Heart left ventricle (tissue), 16 donors: ENCODE measurements around the gene C1QTNF1. TPM values are rescaled to one million over a fixed set of nuclear protein-coding genes. Genes with fewer than 3 reads are reported as not detected.

ENCODE experiments used
- ATAC-seq, 4 donors: fragments of 200-7000 bp; cut with Tn5 transposase; one replicate each; pipeline ENCODE4 v1.9.1; 2020 to 2022; ENCODE audit warnings: moderate library complexity in 4 of 4, mild to moderate bottlenecking in 3 of 4, moderate number of reproducible peaks in 1 of 4
- DNase-seq, 5 donors: peaks; one replicate each; pipeline ENCODE4 v3.0.0-alpha.2; 2020
- H3K27ac ChIP-seq, 12 donors: fragments of 200-600 bp; sonication (generic) in 4 of 12; one replicate each; pipeline versions ENCODE4 v1.5.0 to v1.8.0; 2016 to 2022; ENCODE audit warnings: mild to moderate bottlenecking in 2 of 12
- H3K27me3 ChIP-seq, 9 donors: fragments of 200-600 bp; sonication (generic) in 2 of 9; one replicate each; pipeline versions ENCODE4 v1.5.1 to v1.8.0; 2016 to 2022; ENCODE audit warnings: mild to moderate bottlenecking in 3 of 9
- H3K36me3 ChIP-seq, 9 donors: fragments of 200-600 bp; sonication (generic) in 2 of 9; one replicate each; pipeline versions ENCODE4 v1.5.0 to v1.8.0; 2018 to 2022; ENCODE audit warnings: mild to moderate bottlenecking in 2 of 9
- H3K4me1 ChIP-seq, 12 donors: fragments of 200-600 bp; sonication (generic) in 4 of 12; one replicate each; pipeline versions ENCODE4 v1.5.0 to v1.8.0; 2016 to 2022; ENCODE audit warnings: mild to moderate bottlenecking in 3 of 12
- H3K4me3 ChIP-seq, 12 donors: fragments of 200-600 bp; sonication (generic) in 4 of 12; one replicate each; pipeline versions ENCODE4 v1.5.0 to v1.8.0; 2017 to 2022; ENCODE audit warnings: mild to moderate bottlenecking in 9 of 12, moderate library complexity in 4 of 12
- H3K9me3 ChIP-seq, 12 donors: fragments of 200-600 bp; sonication (generic) in 4 of 12; one replicate each; pipeline versions ENCODE4 v1.5.0 to v1.8.0; 2016 to 2022; ENCODE audit warnings: mild to moderate bottlenecking in 1 of 12
- POLR2A ChIP-seq, 2 donors: fragments of 450-650 bp; IDR thresholded peaks; one replicate each; pipeline ENCODE4 v1.6.1; 2017; ENCODE audit warnings: antibody characterized with exemption in 2 of 2, mild to moderate bottlenecking in 2 of 2, moderate library complexity in 2 of 2
- WGBS, 4 donors: extraction: QIAGEN DNeasy Blood & Tissue Kit in 2 of 4; methylation state at CpG; one replicate each; pipeline versions ENCODE4 v1.1.5 to v1.1.7; 2013 to 2018; 5-methylcytosine and 5-hydroxymethylcytosine counted together
- intact Hi-C, 10 donors: fragments of 100-400 bp; cut with DNase I; formaldehyde crosslinking; loops; one replicate each; pipeline versions ENCODE4 v1.11.1 to v1.14.2; 2022
- polyA plus RNA-seq, 2 donors: library from polyadenylated mRNA; stranded (reverse); fragments of 200-250 nt; gene quantifications; one replicate each; pipeline ENCODE4 v1.2.3, GENCODE V29; 2013
- total RNA-seq, 9 donors: library from RNA; depleted of rRNA in 2 of 9; stranded (reverse); fragments of >200 nt in 2 of 9; fragmentation: NEBNext Ultra II Directional in 3 of 9; extraction: Animal tissue kit (Norgen Biotek cat#: 25700) in 3 of 9; gene quantifications; one replicate each; pipeline versions ENCODE4 v1.1.0 to v1.2.4, GENCODE V29; 2016 to 2023
- TF ChIP-seq, protein P1 (sequence below), 12 donors: fragments of 200-600 bp; sonication (generic) in 4 of 12; IDR thresholded peaks; one replicate each; pipeline versions ENCODE4 v1.5.0 to v1.8.0; 2018 to 2022; ENCODE audit warnings: antibody characterized with exemption in 12 of 12, mild to moderate bottlenecking in 5 of 12
- donor health status: ischemic (EF 13 %, LVEDD 7.1; RV severe dilation, severe dysfunction).
- donor health status: healthy with polysubstance abuse.
- donor health status: DM: no; HTN: yes; CAD: no.
- donor health status: DM: no; HTN: no; CAD: no.
- donor health status: ischemic (EF 25% LVEDD 6.9; RV normal size, moderate dysfunction).
- donor health status: ischemic (EF 25% LVEDD 5.7; RV mildly dilated, moderate dysfunction).
- donor health status: healthy.
- donor health status: DM: yes; HTN: yes; CAD: no.
- donor health status: ischemic (EF 35%, LVEDD 5.7; RV mildly dilated, moderate dysfunction).
- donor health status: nonischemic (EF 11% LVEDD 7.7; RV severe dilation, severe dysfunction).
- donor health status: DM: yes; HTN: yes; CAD: no.
- donor health status: PGD.
- donor health status: ischemic (EF 29% LVEDD 5.4; RV normal size, mild dysfunction).
- donor health status: nonischemic (EF 23%, LVEDD 6.1; RV moderate dilation, normal function).

The C1QTNF1 gene
- total and polyA plus RNA-seq, 11 donors = 37.0 to 406 (median 85.5) TPM

DNA sequence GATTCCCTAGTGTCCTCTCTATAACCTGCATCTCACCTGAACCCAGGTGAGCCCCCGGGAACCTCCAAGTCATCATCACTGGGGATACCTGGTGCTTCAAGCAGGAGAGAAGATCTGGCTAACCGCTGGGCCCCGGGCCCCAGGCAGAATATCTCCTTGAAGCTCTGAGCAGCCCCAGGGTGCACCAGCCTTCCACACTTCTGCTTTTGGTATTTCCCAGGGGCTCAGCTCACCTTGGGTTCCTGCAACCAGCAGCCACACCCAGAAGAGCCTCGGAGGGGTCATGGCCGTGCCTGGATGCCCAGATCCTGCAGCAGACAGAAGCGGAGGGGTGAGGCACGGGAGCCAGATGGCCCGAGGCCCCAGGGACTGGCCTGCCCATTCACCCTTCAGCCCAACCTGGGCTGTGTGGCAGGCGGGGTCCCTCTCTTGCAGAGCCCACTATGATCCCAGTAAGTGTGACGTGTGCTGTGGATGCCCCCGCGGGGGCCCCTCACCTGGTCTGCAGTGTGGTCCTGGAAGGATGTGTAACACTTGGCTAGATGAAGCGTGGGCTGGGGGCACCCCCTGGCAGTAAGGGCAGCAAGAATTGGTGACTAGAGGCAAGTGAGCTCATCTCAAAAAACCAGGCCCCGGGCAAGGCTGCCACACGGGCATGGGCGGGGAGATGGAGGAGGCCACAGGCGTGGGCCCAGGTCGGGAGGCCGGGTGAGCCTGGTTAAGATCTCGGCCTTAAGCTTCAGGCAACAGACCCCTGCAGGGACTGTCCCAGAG lies 46.9 kb upstream of the C1QTNF1 start:
- peaks cover 0 to 30% (median 5%) of the 10 kb centered on the region in 9 donors for H3K36me3 ChIP-seq
- TF ChIP-seq POLR2A (IDR thresholded peaks at IDR 0.05) = no peak
- TF ChIP-seq, protein P1, sequence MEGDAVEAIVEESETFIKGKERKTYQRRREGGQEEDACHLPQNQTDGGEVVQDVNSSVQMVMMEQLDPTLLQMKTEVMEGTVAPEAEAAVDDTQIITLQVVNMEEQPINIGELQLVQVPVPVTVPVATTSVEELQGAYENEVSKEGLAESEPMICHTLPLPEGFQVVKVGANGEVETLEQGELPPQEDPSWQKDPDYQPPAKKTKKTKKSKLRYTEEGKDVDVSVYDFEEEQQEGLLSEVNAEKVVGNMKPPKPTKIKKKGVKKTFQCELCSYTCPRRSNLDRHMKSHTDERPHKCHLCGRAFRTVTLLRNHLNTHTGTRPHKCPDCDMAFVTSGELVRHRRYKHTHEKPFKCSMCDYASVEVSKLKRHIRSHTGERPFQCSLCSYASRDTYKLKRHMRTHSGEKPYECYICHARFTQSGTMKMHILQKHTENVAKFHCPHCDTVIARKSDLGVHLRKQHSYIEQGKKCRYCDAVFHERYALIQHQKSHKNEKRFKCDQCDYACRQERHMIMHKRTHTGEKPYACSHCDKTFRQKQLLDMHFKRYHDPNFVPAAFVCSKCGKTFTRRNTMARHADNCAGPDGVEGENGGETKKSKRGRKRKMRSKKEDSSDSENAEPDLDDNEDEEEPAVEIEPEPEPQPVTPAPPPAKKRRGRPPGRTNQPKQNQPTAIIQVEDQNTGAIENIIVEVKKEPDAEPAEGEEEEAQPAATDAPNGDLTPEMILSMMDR (IDR thresholded peaks at IDR 0.05) = no peak
- H3K4me1 ChIP-seq = peaks cover 2 to 78% (median 53%) of the 10 kb centered on the region in 12 donors
- no peaks in the 10 kb centered on the region for H3K27me3 ChIP-seq
- 68 to 86% (median 74%) methylated on average over 13 to 20 of the region's 20 CpGs for WGBS, 4 donors
- DNase-seq (no peak), ATAC-seq (no peak)
- peak overlapping the region in 9 of 12 donors; percentile 24 to 63 (median 49) for H3K4me3 ChIP-seq
- peak overlapping the region in 9 of 12 donors; percentile 61 to 86 (median 80) for H3K27ac ChIP-seq
- H3K9me3 ChIP-seq = no peaks in the 10 kb centered on the region
- intact Hi-C loops = loop anchor here in 2 of 10 donors (10.0 kb wide), 2 partner anchors 52 to 482 kb away; partner anchors contain the start of gene TIMP2 (in 1 of the 2)

DNA sequence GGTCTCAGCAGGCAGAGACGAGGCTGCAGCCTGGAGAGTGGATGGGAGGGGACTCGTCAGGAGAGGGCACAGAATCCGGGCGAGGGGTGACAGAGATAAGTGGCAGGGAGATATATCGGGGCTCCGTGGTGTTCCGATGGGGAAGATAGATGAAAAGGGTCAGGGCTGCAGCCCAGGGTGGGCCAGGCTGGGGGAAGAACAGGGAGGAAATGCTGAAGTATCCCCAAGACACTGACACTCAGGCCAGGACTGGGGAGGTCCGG lies 46.4 kb upstream of the C1QTNF1 start:
- Histone ChIP-seq H3K27ac (peak overlapping the region in 10 of 12 donors; percentile 61 to 86 (median 80)), H3K9me3 (no peaks in the 10 kb centered on the region), H3K4me3 (peak overlapping the region in 10 of 12 donors; percentile 16 to 63 (median 49)), H3K36me3 (peaks cover 0 to 27% (median 2%) of the 10 kb centered on the region in 9 donors), H3K27me3 (no peaks in the 10 kb centered on the region), H3K4me1 (peaks cover 2 to 78% (median 53%) of the 10 kb centered on the region in 12 donors)
- intact Hi-C loops = loop anchor here in 2 of 10 donors (10.0 kb wide), 2 partner anchors 53 to 483 kb away; partner anchors contain the start of gene TIMP2 (in 1 of the 2)
- TF ChIP-seq, protein P1 (IDR thresholded peaks at IDR 0.05) = no peak
- ATAC-seq = no peak
- no peak for DNase-seq
- WGBS, 4 donors = 45 to 73% (median 46%) methylated on average over 8 of the region's 8 CpGs

DNA sequence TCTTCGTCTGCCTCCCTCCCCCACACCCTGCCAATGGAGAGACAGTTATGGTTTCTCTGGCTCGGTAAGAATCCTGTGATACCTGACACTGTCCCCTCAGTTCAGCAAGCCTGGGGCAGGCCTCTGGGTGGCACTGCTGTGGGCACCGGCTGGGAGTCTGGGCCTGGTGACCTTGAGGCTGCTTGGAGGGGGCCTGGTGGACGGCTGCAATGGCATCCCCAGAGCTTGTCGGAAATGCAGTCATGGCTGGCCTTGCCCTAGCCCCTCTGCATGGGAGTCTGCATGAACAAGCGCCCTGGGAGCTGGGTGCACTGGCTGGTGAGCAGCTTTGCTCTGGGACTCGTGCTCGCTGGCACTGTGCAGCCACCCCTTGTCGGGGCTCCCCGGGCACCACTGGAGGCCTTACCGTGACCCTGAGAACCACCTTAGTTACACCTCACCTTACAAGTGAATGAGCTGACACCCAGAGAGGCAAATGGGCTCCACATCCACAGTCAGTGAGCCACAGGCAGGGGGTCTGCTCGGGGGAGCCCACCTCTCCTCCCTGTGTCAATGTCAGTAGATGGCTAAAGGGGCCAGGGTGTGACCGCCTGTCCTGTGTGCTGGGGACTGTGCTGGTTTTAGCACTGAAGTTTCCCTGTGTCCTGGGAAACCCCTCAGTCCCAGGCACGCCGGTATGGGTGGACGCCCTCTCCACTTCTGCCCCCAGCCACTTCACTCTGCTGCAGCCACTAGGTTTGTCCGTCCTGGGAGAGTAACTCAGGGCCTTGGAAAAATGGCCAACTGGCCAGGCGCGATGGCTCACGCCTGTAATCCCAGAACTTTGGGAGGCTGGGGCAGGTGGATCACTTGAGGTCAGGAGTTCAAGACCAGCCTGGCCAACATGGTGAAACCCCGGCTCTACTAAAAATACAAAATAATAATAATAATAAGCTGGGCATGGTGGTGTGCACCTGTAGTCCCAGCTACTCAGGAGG lies 45.7 kb upstream of the C1QTNF1 start:
- TF ChIP-seq, protein P1 (IDR thresholded peaks at IDR 0.05) = peak in 7 of 12 donors; percentile 11 to 47 (median 27)
- TF ChIP-seq POLR2A (IDR thresholded peaks at IDR 0.05) = no peak
- Histone ChIP-seq H3K27me3 (no peaks in the 10 kb centered on the region), H3K36me3 (peaks cover 0 to 27% (median 2%) of the 10 kb centered on the region in 9 donors), H3K9me3 (no peaks in the 10 kb centered on the region), H3K4me1 (peaks cover 2 to 72% (median 53%) of the 10 kb centered on the region in 12 donors), H3K4me3 (peak overlapping the region in 11 of 12 donors; percentile 16 to 66 (median 57)), H3K27ac (peak overlapping the region in 10 of 12 donors; percentile 61 to 86 (median 80))
- peak in 3 of 5 donors; percentile 61 to 81 (median 76) for DNase-seq
- intact Hi-C loops = loop anchor here in 2 of 10 donors (10.0 kb wide), 2 partner anchors 53 to 483 kb away; partner anchors contain the start of gene TIMP2 (in 1 of the 2)
- WGBS, 4 donors = 55 to 80% (median 62%) methylated on average over 17 to 21 of the region's 21 CpGs
- ATAC-seq = peak; percentile 51 to 73 (median 64)
